MM.1S (cell line): ENCODE measurements around the gene CCKAR.

ENCODE experiments used
- DNase-seq: peaks from one replicate; pipeline ENCODE4 v3.0.0-alpha.2; 2015
- H2AFZ ChIP-seq: fragments of 300-600 bp; sonication (generic); 2 replicates; pipeline ENCODE4 v1.6.0; 2016; ENCODE audit warnings: antibody characterized with exemption, low read length
- H3F3A ChIP-seq: fragments of 300-600 bp; sonication (generic); 2 replicates; pipeline ENCODE4 v1.6.1; 2016; ENCODE audit warnings: mild to moderate bottlenecking, antibody characterized with exemption, low read length, moderate library complexity, mixed read lengths; ENCODE audit not compliant: insufficient read depth
- H3K27ac ChIP-seq: fragments of 300-600 bp; sonication (generic); 2 replicates; pipeline ENCODE4 v1.5.1; 2016; ENCODE audit warnings: mild to moderate bottlenecking, low read length
- H3K27me3 ChIP-seq: fragments of 300-600 bp; sonication (generic); replicated peaks from 2 replicates; pipeline ENCODE4 v1.6.0; 2016; ENCODE audit warnings: low read length; ENCODE audit not compliant: insufficient read depth
- H3K36me3 ChIP-seq: fragments of 300-600 bp; sonication (generic); replicated peaks from 2 replicates; pipeline ENCODE4 v1.6.1; 2016; ENCODE audit warnings: mild to moderate bottlenecking, low read length, mixed read lengths; ENCODE audit not compliant: insufficient read depth
- H3K4me1 ChIP-seq: fragments of 300-600 bp; sonication (generic); 2 replicates; pipeline ENCODE4 v1.6.1; 2016; ENCODE audit warnings: low read length, mixed read lengths
- H3K4me2 ChIP-seq: fragments of 300-600 bp; sonication (generic); 2 replicates; pipeline ENCODE4 v1.6.0; 2016; ENCODE audit warnings: low read depth, low read length
- H3K4me3 ChIP-seq: fragments of 300-600 bp; sonication (generic); 2 replicates; pipeline ENCODE4 v1.5.1; 2016; ENCODE audit warnings: low read length, mixed read lengths
- H3K79me2 ChIP-seq: fragments of 300-600 bp; sonication (generic); 2 replicates; pipeline ENCODE4 v1.6.1; 2016; ENCODE audit warnings: mixed run types, low read length, mixed read lengths
- H3K9ac ChIP-seq: fragments of 300-600 bp; sonication (generic); 2 replicates; pipeline ENCODE4 v1.6.1; 2016; ENCODE audit warnings: low read length, mixed read lengths
- H3K9me2 ChIP-seq: fragments of 300-600 bp; sonication (generic); replicated peaks from 2 replicates; pipeline ENCODE4 v1.6.1; 2016; ENCODE audit warnings: mild to moderate bottlenecking, low read length, mixed read lengths; ENCODE audit not compliant: insufficient read depth
- H3K9me3 ChIP-seq: fragments of 300-600 bp; sonication (generic); replicated peaks from 2 replicates; pipeline ENCODE4 v1.6.1; 2016; ENCODE audit warnings: mild to moderate bottlenecking, low read length, mixed read lengths; ENCODE audit not compliant: insufficient read depth
- H4K20me1 ChIP-seq: fragments of 300-600 bp; sonication (generic); 2 replicates; pipeline ENCODE4 v1.6.1; 2016; ENCODE audit warnings: mild to moderate bottlenecking, low read length, moderate library complexity, mixed read lengths; ENCODE audit not compliant: insufficient read depth
- EZH2 ChIP-seq: fragments of 300-600 bp; sonication (generic); optimal IDR thresholded peaks from 2 replicates; pipeline ENCODE3; 2017; ENCODE audit warnings: low read depth, mild to moderate bottlenecking, antibody characterized with exemption, low read length, mixed read lengths
- EZH2phosphoT487 ChIP-seq: fragments of 300-600 bp; sonication (generic); IDR thresholded peaks from 2 replicates; pipeline ENCODE4 v1.6.1; 2018; ENCODE audit warnings: antibody characterized with exemption, low read length
- TF ChIP-seq, protein P1 (sequence below): fragments of 300-600 bp; sonication (generic); IDR thresholded peaks from 2 replicates; pipeline ENCODE4 v1.5.1; 2016; ENCODE audit warnings: antibody characterized with exemption, low read length, mixed read lengths

Gene CCKAR

DNA sequence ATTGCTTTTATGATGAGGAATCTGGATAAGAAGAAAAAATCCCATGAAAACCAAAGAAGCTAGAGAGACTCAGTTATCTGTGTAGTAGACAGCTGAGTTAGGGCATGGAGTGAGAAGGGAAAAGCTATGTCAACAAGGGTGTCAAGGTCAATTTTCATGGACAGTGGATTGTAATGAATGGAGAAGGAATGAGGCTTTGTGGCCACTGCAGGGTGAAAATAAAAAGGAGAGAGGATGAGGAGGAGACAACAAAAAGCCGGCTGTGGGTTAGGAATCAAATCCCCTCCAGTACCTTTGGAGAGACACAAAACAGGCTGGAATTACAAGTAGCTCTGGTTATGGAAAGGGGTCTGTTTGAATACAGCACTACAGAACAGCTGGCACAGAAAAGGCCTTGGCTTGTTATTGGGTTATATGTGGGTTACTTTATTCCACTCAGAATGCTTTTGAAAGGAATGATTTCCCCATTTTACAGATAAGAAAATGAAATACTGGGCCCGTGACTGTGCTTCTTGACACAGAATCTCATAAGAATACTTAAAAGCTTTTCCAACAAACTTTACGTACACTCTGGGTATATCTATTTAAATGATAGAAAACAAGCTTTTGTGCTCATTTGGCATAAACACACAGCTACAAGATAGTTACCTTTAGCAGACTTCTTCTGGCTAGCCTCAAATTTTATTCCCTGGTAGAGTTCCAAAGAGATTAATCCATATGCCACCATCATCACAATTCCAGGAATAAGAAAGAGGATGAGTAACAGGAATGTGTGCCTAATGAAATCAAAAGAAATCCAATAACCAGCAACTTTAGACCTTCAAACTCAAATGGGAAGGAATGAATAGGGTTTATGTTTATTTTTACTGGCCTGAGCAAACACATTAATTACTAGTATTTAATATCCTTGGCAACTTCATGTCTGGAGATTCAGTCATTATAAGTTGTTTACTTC, 7.5 kb downstream of the CCKAR start:
- no peaks in the 10 kb centered on the region for H3K27me3 ChIP-seq
- no peak overlapping the region for H3K4me2 ChIP-seq
- H3K79me2 ChIP-seq = no peaks in the 10 kb centered on the region
- H3F3A ChIP-seq = no peaks in the 10 kb centered on the region
- H3K4me3 ChIP-seq = no peak overlapping the region
- H3K36me3 ChIP-seq = no peaks in the 10 kb centered on the region
- H3K4me1 ChIP-seq = no peaks in the 10 kb centered on the region
- no peaks in the 10 kb centered on the region for H3K9me2 ChIP-seq
- H4K20me1 ChIP-seq = no peaks in the 10 kb centered on the region
- TF ChIP-seq EZH2phosphoT487 (no peak), EZH2 (no peak)
- TF ChIP-seq, protein P1, sequence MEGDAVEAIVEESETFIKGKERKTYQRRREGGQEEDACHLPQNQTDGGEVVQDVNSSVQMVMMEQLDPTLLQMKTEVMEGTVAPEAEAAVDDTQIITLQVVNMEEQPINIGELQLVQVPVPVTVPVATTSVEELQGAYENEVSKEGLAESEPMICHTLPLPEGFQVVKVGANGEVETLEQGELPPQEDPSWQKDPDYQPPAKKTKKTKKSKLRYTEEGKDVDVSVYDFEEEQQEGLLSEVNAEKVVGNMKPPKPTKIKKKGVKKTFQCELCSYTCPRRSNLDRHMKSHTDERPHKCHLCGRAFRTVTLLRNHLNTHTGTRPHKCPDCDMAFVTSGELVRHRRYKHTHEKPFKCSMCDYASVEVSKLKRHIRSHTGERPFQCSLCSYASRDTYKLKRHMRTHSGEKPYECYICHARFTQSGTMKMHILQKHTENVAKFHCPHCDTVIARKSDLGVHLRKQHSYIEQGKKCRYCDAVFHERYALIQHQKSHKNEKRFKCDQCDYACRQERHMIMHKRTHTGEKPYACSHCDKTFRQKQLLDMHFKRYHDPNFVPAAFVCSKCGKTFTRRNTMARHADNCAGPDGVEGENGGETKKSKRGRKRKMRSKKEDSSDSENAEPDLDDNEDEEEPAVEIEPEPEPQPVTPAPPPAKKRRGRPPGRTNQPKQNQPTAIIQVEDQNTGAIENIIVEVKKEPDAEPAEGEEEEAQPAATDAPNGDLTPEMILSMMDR = no peak
- no peak overlapping the region for H3K9ac ChIP-seq
- no peak overlapping the region for H2AFZ ChIP-seq
- no peak for DNase-seq
- H3K27ac ChIP-seq = no peak overlapping the region
- no peaks in the 10 kb centered on the region for H3K9me3 ChIP-seq

DNA sequence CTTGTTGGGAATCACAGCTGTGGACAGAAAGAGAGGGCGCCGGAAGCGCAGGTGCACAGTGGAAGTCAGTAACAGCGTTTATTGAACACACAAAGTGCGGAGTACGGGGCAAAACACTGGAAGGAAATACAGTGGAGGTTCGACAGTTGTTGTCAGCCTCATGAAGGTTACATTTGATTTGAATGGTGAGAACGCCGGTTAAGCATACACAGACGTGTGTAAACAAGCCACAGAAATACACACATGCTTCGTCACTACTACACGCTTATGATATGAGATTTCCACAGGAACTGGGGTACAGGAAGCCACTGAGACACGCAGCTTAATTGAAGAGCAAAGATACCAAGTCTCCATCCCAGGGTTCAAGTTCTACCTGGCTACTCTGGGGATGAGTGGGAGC, 12.0 kb downstream of the CCKAR start:
- H3K9me2 ChIP-seq = no peaks in the 10 kb centered on the region
- no peaks in the 10 kb centered on the region for H3K4me1 ChIP-seq
- H3K4me3 ChIP-seq = no peak overlapping the region
- H2AFZ ChIP-seq = no peak overlapping the region
- no peaks in the 10 kb centered on the region for H3K36me3 ChIP-seq
- H3K9me3 ChIP-seq = no peaks in the 10 kb centered on the region
- no peaks in the 10 kb centered on the region for H3F3A ChIP-seq
- H3K27me3 ChIP-seq = no peaks in the 10 kb centered on the region
- no peaks in the 10 kb centered on the region for H3K79me2 ChIP-seq
- H4K20me1 ChIP-seq = no peaks in the 10 kb centered on the region
- no peak for DNase-seq
- H3K27ac ChIP-seq = no peak overlapping the region
- no peak overlapping the region for H3K4me2 ChIP-seq
- H3K9ac ChIP-seq = no peak overlapping the region
- no peak for TF ChIP-seq EZH2phosphoT487
- no peak for TF ChIP-seq EZH2

DNA sequence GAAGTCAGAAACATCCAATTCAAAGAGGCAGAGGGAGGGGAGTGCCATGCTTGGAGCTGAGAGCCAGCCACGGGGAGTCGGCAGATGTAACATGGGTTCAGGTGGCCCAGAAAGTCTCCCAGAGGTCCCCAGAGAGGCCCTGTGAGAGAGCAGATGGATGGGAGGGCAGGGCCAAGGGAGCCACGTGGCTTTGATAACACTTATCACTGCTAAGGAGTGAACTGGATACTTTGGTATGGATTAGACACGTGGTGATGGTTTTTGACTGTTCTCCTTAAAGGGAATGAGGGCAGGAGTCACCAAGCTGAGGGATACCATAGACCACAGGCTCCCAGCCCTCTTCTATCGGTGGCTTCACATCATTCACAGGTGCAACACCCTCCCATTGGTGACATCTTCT, 13.7 kb downstream of the CCKAR start:
- no peak overlapping the region for H3K9ac ChIP-seq
- DNase-seq = no peak
- H2AFZ ChIP-seq = no peak overlapping the region
- no peaks in the 10 kb centered on the region for H3K9me3 ChIP-seq
- no peak overlapping the region for H3K4me3 ChIP-seq
- H4K20me1 ChIP-seq = no peaks in the 10 kb centered on the region
- no peaks in the 10 kb centered on the region for H3K27me3 ChIP-seq
- H3K27ac ChIP-seq = no peak overlapping the region
- H3K79me2 ChIP-seq = no peaks in the 10 kb centered on the region
- no peaks in the 10 kb centered on the region for H3K4me1 ChIP-seq
- H3F3A ChIP-seq = no peaks in the 10 kb centered on the region
- no peaks in the 10 kb centered on the region for H3K9me2 ChIP-seq
- TF ChIP-seq EZH2 = no peak
- TF ChIP-seq, protein P1 = no peak
- no peak for TF ChIP-seq EZH2phosphoT487
- H3K4me2 ChIP-seq = no peak overlapping the region
- no peaks in the 10 kb centered on the region for H3K36me3 ChIP-seq

DNA sequence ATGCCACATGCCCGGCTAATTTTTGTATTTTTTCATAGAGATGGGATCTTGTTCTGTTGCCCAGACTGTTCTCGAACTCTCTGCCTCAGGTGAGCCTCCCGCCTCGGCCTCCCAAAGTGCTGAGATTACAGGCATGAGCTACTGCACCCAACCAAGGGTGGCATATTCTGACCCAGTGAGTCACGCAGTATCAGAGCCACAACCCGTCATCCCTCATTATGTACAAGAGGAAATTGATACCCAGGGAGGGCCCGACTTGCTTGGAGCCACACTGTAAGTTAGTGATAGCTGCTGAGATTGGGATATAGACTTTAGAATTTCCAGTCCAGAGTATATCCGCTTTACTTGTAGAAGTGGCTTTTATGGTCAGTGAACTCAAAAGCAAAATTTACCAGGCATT, 14.6 kb downstream of the CCKAR start:
- Histone ChIP-seq H3K79me2 (no peaks in the 10 kb centered on the region), H3K27ac (no peak overlapping the region), H3K36me3 (no peaks in the 10 kb centered on the region), H3K27me3 (no peaks in the 10 kb centered on the region), H3K9me3 (no peaks in the 10 kb centered on the region), H3K9ac (no peak overlapping the region), H3K9me2 (no peaks in the 10 kb centered on the region), H3F3A (no peaks in the 10 kb centered on the region), H4K20me1 (no peaks in the 10 kb centered on the region), H3K4me1 (no peaks in the 10 kb centered on the region), H3K4me3 (no peak overlapping the region), H3K4me2 (no peak overlapping the region), H2AFZ (no peak overlapping the region)
- TF ChIP-seq EZH2 (no peak), EZH2phosphoT487 (no peak)
- TF ChIP-seq, protein P1 = no peak
- DNase-seq = no peak
